H1 (cell line): ENCODE measurements around the gene OSBPL9. TPM values are rescaled to one million over a fixed set of nuclear protein-coding genes. Genes with fewer than 3 reads are reported as not detected.

ENCODE experiments used
- BACH1 ChIP-seq: IDR thresholded peaks from 2 replicates; pipeline ENCODE4 v1.6.1; 2012; ENCODE audit warnings: low read length, improper control_type of control experiment
- BCL11A ChIP-seq, 2 experiments: IDR thresholded peaks; one replicate each; pipeline ENCODE4 v1.6.1; 2011; ENCODE audit warnings: low read depth in 2 of 2, low read length in 2 of 2, mild to moderate bottlenecking in 2 of 2
- CBX8 ChIP-seq: fragments of 300-800, 300-1000 bp; sonication (generic); IDR thresholded peaks from 2 replicates; pipeline ENCODE4 v1.7.1; 2016; ENCODE audit warnings: low read depth, low read length, borderline replicate concordance
- JUND ChIP-seq: IDR thresholded peaks from 2 replicates; pipeline ENCODE4 v1.6.1; 2011; ENCODE audit warnings: mild to moderate bottlenecking, improper control_type of control experiment, low read length
- KDM4A ChIP-seq: IDR thresholded peaks from one replicate; pipeline ENCODE4 v1.7.1; 2012; ENCODE audit warnings: low read depth, mild to moderate bottlenecking, moderate library complexity, low read length, inconsistent platforms; ENCODE audit not compliant: severe bottlenecking
- RBBP5 ChIP-seq: IDR thresholded peaks from 2 replicates; pipeline ENCODE4 v1.7.1; 2012; ENCODE audit warnings: low read depth, mild to moderate bottlenecking, inconsistent platforms, low read length, moderate library complexity, borderline replicate concordance
- SAP30 ChIP-seq: fragments of 300-600 bp; sonication (generic); IDR thresholded peaks from 2 replicates; pipeline ENCODE4 v1.7.1; 2012; ENCODE audit warnings: low read length, moderate library complexity, mild to moderate bottlenecking, inconsistent platforms; ENCODE audit not compliant: insufficient read depth, insufficient replicate concordance
- SIRT6 ChIP-seq: IDR thresholded peaks from one replicate; pipeline ENCODE4 v1.7.1; 2012; ENCODE audit warnings: low read length, inconsistent platforms
- SIX5 ChIP-seq: IDR thresholded peaks from 2 replicates; pipeline ENCODE4 v1.6.1; 2011; ENCODE audit warnings: mild to moderate bottlenecking, low read depth, low read length
- SP2 ChIP-seq: IDR thresholded peaks from 2 replicates; pipeline ENCODE4 v1.6.1; 2012; ENCODE audit warnings: mild to moderate bottlenecking, low read length, inconsistent platforms
- polyA plus RNA-seq, 7 experiments: library from polyadenylated mRNA; depleted of rRNA in 3 of 7; stranded (reverse) in 5 of 7; unstranded in 2 of 7; fragments of >200 nt in 5 of 7; fragments of 200-250 nt in 2 of 7; gene quantifications; 1 replicate in 5 of 7; 2 replicates in 1 of 7; 4 replicates in 1 of 7; pipeline versions ENCODE4 v1.2.1 to v1.2.3, GENCODE V29; 2011 to 2013; ENCODE audit warnings: missing spikeins in 2 of 7, mixed read lengths in 2 of 7
- total RNA-seq: library from RNA; stranded (reverse); fragmentation: NEBNext Ultra II Directional; extraction: Animal tissue kit (Norgen Biotek cat#: 25700); gene quantifications from 2 replicates; pipeline ENCODE4 v1.2.1, GENCODE V29; 2021

The OSBPL9 gene
- total and polyA plus RNA-seq, 2 of the 8 experiments (the other 6 are each of a cell fraction or from before 2014, with no cell fraction given), result 58.2 to 71.6 TPM

- TF ChIP-seq CBX8 (no peak), KDM4A (no peak), SIX5 (no peak), SP2 (no peak), SAP30 (no peak), RBBP5 (no peak), JUND (no peak), BACH1 (no peak), SIRT6 (no peak), BCL11A (IDR thresholded peaks at IDR 0.05; ENCODE audit: low read depth in 2 of 2, low read length in 2 of 2) (no peak)
Measured at GRCh38 chr1:51656374-51656773, 39.5 kb downstream of the OSBPL9 start (continued).
